ENCODE results near the gene OPCML.

- TF ChIP-seq CTCF (conservative IDR thresholded peaks at IDR 0.05; ENCODE audit: low read depth, low read length) (peak; percentile 30; the same call in 1 of the 2 replicates), EZH2 (IDR thresholded peaks at IDR 0.05; ENCODE audit: borderline replicate concordance, low read depth, low read length, poor library complexity, severe bottlenecking) (no peak)
These were observed 589.5 kb downstream of the OPCML start for GRCh38 chr11:132942611-132943356.

Measured in A673 (cell line).